Measurements from ENCODE around the gene JARID2. TPM values are rescaled to one million over a fixed set of nuclear protein-coding genes. Genes with fewer than 3 reads are reported as not detected.

The JARID2 gene
- total RNA-seq, 2 experiments from 2014 or later, result 25.4 to 25.5 TPM

GRCh38 chr6:15442467-15442866 lies 196.6 kb downstream of the JARID2 start:
- ChIA-PET POLR2A (interaction anchor here (0.7 kb wide), 1 partner anchor 195 kb away, joined by 5 read pairs; no protein-coding TSS in a partner anchor), CTCF (interaction anchor here (1.2 to 6.1 kb wide), 5 partner anchors 15 to 116 kb away, joined by 3 to 31 read pairs (median 9); no protein-coding TSS in a partner anchor)
- Mint-ChIP-seq H3K36me3 (ENCODE audit: low read depth) (peaks cover 4% of the 10 kb centered on the region), H3K9me3 (no peaks in the 10 kb centered on the region), H3K4me3 (no peak overlapping the region), H3K27me3 (no peaks in the 10 kb centered on the region), H3K27ac (no peak overlapping the region), H3K4me1 (ENCODE audit: low read depth) (peaks cover 56% of the 10 kb centered on the region)
- intact Hi-C loops (cut with micrococcal nuclease), result loop anchor here (5.0 kb wide), 2 partner anchors 115 to 195 kb away; partner anchors contain the start of gene JARID2
- no peak for TF ChIP-seq CTCF (IDR thresholded peaks at IDR 0.05)
- DNase-seq (no peak), ATAC-seq (no peak)

- Mint-ChIP-seq H3K9me3 (no peaks in the 10 kb centered on the region), H3K4me3 (no peak overlapping the region), H3K36me3 (ENCODE audit: low read depth) (no peaks in the 10 kb centered on the region), H3K27ac (no peak overlapping the region), H3K4me1 (ENCODE audit: low read depth) (peaks cover 56% of the 10 kb centered on the region), H3K27me3 (no peaks in the 10 kb centered on the region)
- intact Hi-C loops (cut with micrococcal nuclease), result loop anchor here (5.0 kb wide), 2 partner anchors 116 to 196 kb away; partner anchors contain the start of gene JARID2
- ChIA-PET CTCF (interaction anchor here (0.7 to 6.1 kb wide), 2 partner anchors 9 to 22 kb away, joined by 3 to 31 read pairs; no protein-coding TSS in a partner anchor), POLR2A (interaction anchor here (0.7 kb wide), 1 partner anchor 120 kb away, joined by 3 read pairs; no protein-coding TSS in a partner anchor)
- ATAC-seq, result no peak
- no peak for TF ChIP-seq CTCF (IDR thresholded peaks at IDR 0.05)
- no peak for DNase-seq
These were observed 197.4 kb downstream of the JARID2 start for GRCh38 chr6:15443119-15443830.

GRCh38 chr6:15444081-15444731 lies 198.3 kb downstream of the JARID2 start:
- no peak for TF ChIP-seq CTCF (IDR thresholded peaks at IDR 0.05)
- Mint-ChIP-seq H3K4me1 (ENCODE audit: low read depth) (peaks cover 48% of the 10 kb centered on the region), H3K36me3 (ENCODE audit: low read depth) (no peaks in the 10 kb centered on the region), H3K9me3 (no peaks in the 10 kb centered on the region), H3K27me3 (no peaks in the 10 kb centered on the region), H3K4me3 (no peak overlapping the region), H3K27ac (no peak overlapping the region)
- CTCF ChIA-PET, result interaction anchor here (1.7 to 6.1 kb wide), 2 partner anchors 9 to 23 kb away, joined by 7 to 31 read pairs; no protein-coding TSS in a partner anchor
- intact Hi-C loops (cut with micrococcal nuclease), result loop anchor here (5.0 kb wide), 2 partner anchors 117 to 197 kb away; partner anchors contain the start of gene JARID2
- POLR2A ChIA-PET, result interaction anchor here (0.5 kb wide), 1 partner anchor 220 kb away, joined by 3 read pairs; no protein-coding TSS in a partner anchor
- no peak for ATAC-seq
- no peak for DNase-seq

- no peak for DNase-seq
- peak; percentile 32 for ATAC-seq
- Mint-ChIP-seq H3K27ac (no peak overlapping the region), H3K9me3 (no peaks in the 10 kb centered on the region), H3K4me3 (no peak overlapping the region), H3K4me1 (ENCODE audit: low read depth) (peaks cover 43% of the 10 kb centered on the region), H3K36me3 (ENCODE audit: low read depth) (no peaks in the 10 kb centered on the region), H3K27me3 (no peaks in the 10 kb centered on the region)
- ChIA-PET POLR2A (interaction anchor here (0.5 kb wide), 3 partner anchors 179 to 806 kb away, joined by 3 read pairs; no protein-coding TSS in a partner anchor), CTCF (interaction anchor here (0.6 to 1.7 kb wide), 4 partner anchors 10 to 196 kb away, joined by 3 to 7 read pairs (median 4); no protein-coding TSS in a partner anchor)
- TF ChIP-seq CTCF (IDR thresholded peaks at IDR 0.05), result no peak
- intact Hi-C loops (cut with micrococcal nuclease), result loop anchor here (5.0 kb wide), 2 partner anchors 118 to 198 kb away; partner anchors contain the start of gene JARID2
These were observed 199.0 kb downstream of the JARID2 start for GRCh38 chr6:15444881-15445280.
